Ishikawa (cell line): ENCODE measurements around the gene RER1.
A peak's percentile ranks its signal among the peaks of the same experiment; 100 is the strongest.

ENCODE experiments used
- CEBPB ChIP-seq: IDR thresholded peaks from 2 replicates; pipeline ENCODE4 v1.6.1; 2012
- CREB1 ChIP-seq: IDR thresholded peaks from 2 replicates; pipeline ENCODE4 v1.6.1; 2012; ENCODE audit warnings: low read depth
- EGR1 ChIP-seq: IDR thresholded peaks from 2 replicates; pipeline ENCODE4 v1.6.1; 2012
- EP300 ChIP-seq: IDR thresholded peaks from 2 replicates; pipeline ENCODE4 v1.6.1; 2012; ENCODE audit warnings: borderline replicate concordance
- FOXM1 ChIP-seq: IDR thresholded peaks from 2 replicates; pipeline ENCODE4 v1.6.1; 2012; ENCODE audit warnings: low read depth, borderline replicate concordance
- MAX ChIP-seq: IDR thresholded peaks from 2 replicates; pipeline ENCODE4 v1.6.1; 2012
- NFIC ChIP-seq: IDR thresholded peaks from 2 replicates; pipeline ENCODE4 v1.6.1; 2012
- RAD21 ChIP-seq: IDR thresholded peaks from 2 replicates; pipeline ENCODE4 v1.6.1; 2012; ENCODE audit warnings: low read depth
- REST ChIP-seq: IDR thresholded peaks from 2 replicates; pipeline ENCODE4 v1.6.1; 2012; ENCODE audit warnings: low read depth, mild to moderate bottlenecking
- TAF1 ChIP-seq: IDR thresholded peaks from 2 replicates; pipeline ENCODE4 v1.6.1; 2012; ENCODE audit warnings: low read depth, mild to moderate bottlenecking
- TCF12 ChIP-seq: IDR thresholded peaks from 2 replicates; pipeline ENCODE4 v1.6.1; 2012; ENCODE audit warnings: low read depth
- TEAD4 ChIP-seq: IDR thresholded peaks from 2 replicates; pipeline ENCODE4 v1.6.1; 2012
- USF1 ChIP-seq: IDR thresholded peaks from 2 replicates; pipeline ENCODE4 v1.6.1; 2012
- YY1 ChIP-seq: IDR thresholded peaks from 2 replicates; pipeline ENCODE4 v1.6.1; 2012; ENCODE audit warnings: low read depth
- ZBTB7A ChIP-seq: IDR thresholded peaks from 2 replicates; pipeline ENCODE4 v1.6.1; 2012; ENCODE audit warnings: low read depth

Gene RER1

GRCh38 chr1:2381741-2382620 is 9.7 kb upstream of the RER1 start:
- TF ChIP-seq REST = no peak
- peak; percentile 94 for TF ChIP-seq RAD21

GRCh38 chr1:2382621-2383361 is 8.8 kb upstream of the RER1 start:
- no peak for TF ChIP-seq NFIC
- TF ChIP-seq TCF12 = no peak
- TF ChIP-seq MAX = no peak
- TF ChIP-seq CEBPB = no peak
- peak; percentile 44; the same call in 1 of the 2 replicates for TF ChIP-seq RAD21
- no peak for TF ChIP-seq ZBTB7A
- TF ChIP-seq FOXM1 = no peak
- no peak for TF ChIP-seq EGR1
- TF ChIP-seq TAF1 = no peak

- TF ChIP-seq FOXM1 (no peak), TAF1 (no peak), REST (no peak), TEAD4 (no peak), RAD21 (no peak), USF1 (no peak), EGR1 (no peak), EP300 (no peak), CREB1 (no peak), YY1 (no peak), CEBPB (no peak), MAX (no peak), TCF12 (no peak), NFIC (no peak), ZBTB7A (no peak)
These were observed 8.1 kb upstream of the RER1 start for GRCh38 chr1:2383576-2383975.

GRCh38 chr1:2384130-2384860 is 7.3 kb upstream of the RER1 start:
- no peak for TF ChIP-seq USF1
- TF ChIP-seq NFIC = no peak
- TF ChIP-seq CREB1 = no peak
- TF ChIP-seq TCF12 = no peak
- TF ChIP-seq FOXM1 = no peak
- no peak for TF ChIP-seq TAF1
- no peak for TF ChIP-seq EP300

- TF ChIP-seq TEAD4 (no peak), RAD21 (no peak), CREB1 (no peak), YY1 (no peak), NFIC (no peak), ZBTB7A (no peak), USF1 (no peak), EGR1 (no peak), CEBPB (no peak), MAX (no peak), REST (no peak), TCF12 (no peak), TAF1 (no peak), FOXM1 (no peak), EP300 (no peak)
These were observed 6.6 kb upstream of the RER1 start for GRCh38 chr1:2384941-2385481.
